Mammary epithelial cell (primary cell): ENCODE measurements around the gene DAB2IP.
"Not testable (repeated sequence)": the region's sequence is repeated elsewhere in the genome, so short reads cannot be mapped to it uniquely, and the experiment has no call there.

Experiments
- CTCF ChIP-seq, 2 donors: IDR thresholded peaks in 1 of 2; conservative IDR thresholded peaks in 1 of 2; 2 replicates each; pipeline ENCODE4 v1.5.1; 2011 to 2012; ENCODE audit warnings: inconsistent platforms in 2 of 2, low read length in 2 of 2, mild to moderate bottlenecking in 2 of 2, control low read depth in 1 of 2, low read depth in 1 of 2; ENCODE audit not compliant: insufficient read depth in 1 of 2; ENCODE audit errors: extremely low read depth in 1 of 2
- EZH2 ChIP-seq: IDR thresholded peaks from 2 replicates; pipeline ENCODE4 v1.6.1; 2012; ENCODE audit warnings: low read length, inconsistent platforms, borderline replicate concordance

- not testable (repeated sequence) for TF ChIP-seq CTCF (conservative IDR thresholded peaks at IDR 0.05 in 1 of 2, IDR thresholded peaks at IDR 0.05 in 1 of 2; ENCODE audit: extremely low read depth in 1 of 2, insufficient read depth in 1 of 2, low read depth in 1 of 2, low read length in 2 of 2); EZH2
Measured at GRCh38 chr9:121792476-121792875, 141.0 kb downstream of the DAB2IP start.
